Chondrocyte (in vitro differentiated cells): ENCODE measurements around the gene PTGIS. TPM values are rescaled to one million over a fixed set of nuclear protein-coding genes. Genes with fewer than 3 reads are reported as not detected.

Source experiments
- DNase-seq: peaks from one replicate; pipeline ENCODE4 v3.0.0; 2021; ENCODE audit warnings: mixed read lengths, low spot score
- H3K27ac Mint-ChIP-seq: one replicate; pipeline ENCODE4 v1.8.0; 2021; ENCODE audit warnings: mild to moderate bottlenecking, moderate library complexity, mixed read lengths; ENCODE audit not compliant: unreplicated experiment
- H3K27me3 Mint-ChIP-seq: 2 replicates; pipeline ENCODE4 v1.8.0; 2021; ENCODE audit warnings: low read depth, mixed read lengths
- H3K36me3 Mint-ChIP-seq: 2 replicates; pipeline ENCODE4 v1.8.0; 2021; ENCODE audit warnings: low read depth, mixed read lengths
- H3K4me1 Mint-ChIP-seq: 2 replicates; pipeline ENCODE4 v1.8.0; 2021; ENCODE audit warnings: low read depth, mild to moderate bottlenecking, mixed read lengths
- H3K4me3 Mint-ChIP-seq: one replicate; pipeline ENCODE4 v1.8.0; 2021; ENCODE audit warnings: mild to moderate bottlenecking, moderate library complexity, mixed read lengths; ENCODE audit not compliant: unreplicated experiment
- H3K9me3 Mint-ChIP-seq: 2 replicates; pipeline ENCODE4 v1.8.0; 2021; ENCODE audit warnings: low read depth, mixed read lengths
- CTCF ChIP-seq: fragments of 200-600 bp; sonication (generic); IDR thresholded peaks from 2 replicates; pipeline ENCODE4 v1.5.0; 2021; ENCODE audit warnings: antibody characterized with exemption, mild to moderate bottlenecking, moderate library complexity
- total RNA-seq: library from RNA; stranded (reverse); gene quantifications from 3 replicates; pipeline ENCODE4 v1.2.1, GENCODE V29; 2021

PTGIS gene
- total RNA-seq, 1 donor from 2014 or later: 91.5 TPM

DNA sequence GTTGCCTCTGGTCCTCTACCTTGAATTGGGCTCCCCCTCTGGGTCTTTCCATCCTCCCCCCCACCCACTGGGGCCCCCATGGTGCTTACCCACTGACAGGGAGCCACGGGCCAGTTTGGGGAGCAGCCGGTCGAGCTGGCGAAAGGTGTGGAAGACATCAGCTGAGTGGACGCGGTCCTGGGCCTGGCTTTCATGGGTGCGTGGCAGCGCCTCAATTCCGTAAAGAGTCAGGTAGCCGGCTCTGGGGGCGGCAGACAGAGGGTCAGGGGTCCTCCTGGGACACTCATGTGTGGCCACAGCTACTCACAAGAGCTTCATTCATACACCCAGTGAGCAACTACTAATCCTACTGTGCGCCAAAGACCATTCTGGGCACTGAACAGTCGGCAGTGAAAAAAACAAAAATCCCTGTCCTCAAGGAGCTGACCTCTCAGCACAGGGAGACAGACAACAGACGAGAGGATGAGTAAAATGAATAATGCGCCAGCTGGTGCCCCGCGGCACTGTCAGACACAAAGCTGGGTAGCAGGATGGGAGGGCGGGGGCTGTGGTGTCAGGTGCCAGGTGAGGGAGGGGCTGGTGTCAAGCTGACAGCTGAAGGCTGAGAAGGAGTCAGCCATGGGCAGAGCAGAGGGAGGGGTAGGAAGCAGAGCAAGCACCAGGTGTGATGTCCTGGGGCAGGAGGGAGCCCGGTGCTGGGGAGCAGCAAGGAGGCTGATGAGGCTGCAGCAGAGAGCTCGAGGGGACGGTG is 28.3 kb downstream of the PTGIS start:
- peaks cover 2% of the 10 kb centered on the region for H3K9me3 Mint-ChIP-seq
- no peaks in the 10 kb centered on the region for H3K27me3 Mint-ChIP-seq
- no peak overlapping the region for H3K4me3 Mint-ChIP-seq
- DNase-seq: no peak
- H3K4me1 Mint-ChIP-seq: peaks cover 3% of the 10 kb centered on the region
- H3K27ac Mint-ChIP-seq: no peak overlapping the region
- peaks cover 51% of the 10 kb centered on the region for H3K36me3 Mint-ChIP-seq
- no peak for TF ChIP-seq CTCF

- Mint-ChIP-seq H3K4me3 (no peak overlapping the region), H3K27me3 (no peaks in the 10 kb centered on the region), H3K27ac (no peak overlapping the region), H3K9me3 (peaks cover 2% of the 10 kb centered on the region), H3K36me3 (peaks cover 54% of the 10 kb centered on the region), H3K4me1 (peaks cover 6% of the 10 kb centered on the region)
- no peak for DNase-seq
- TF ChIP-seq CTCF: no peak
Measured at GRCh38 chr20:49538950-49539349, 29.0 kb downstream of the PTGIS start.

GRCh38 chr20:49534255-49534712 is 33.7 kb downstream of the PTGIS start:
- Mint-ChIP-seq H3K4me3 (no peak overlapping the region), H3K27ac (no peak overlapping the region), H3K36me3 (peaks cover 42% of the 10 kb centered on the region), H3K4me1 (peaks cover 12% of the 10 kb centered on the region), H3K27me3 (no peaks in the 10 kb centered on the region), H3K9me3 (peaks cover 2% of the 10 kb centered on the region)
- peak; percentile 96 for TF ChIP-seq CTCF
- no peak for DNase-seq

GRCh38 chr20:49532285-49532946 is 35.5 kb downstream of the PTGIS start:
- no peak overlapping the region for H3K4me3 Mint-ChIP-seq
- peaks cover 27% of the 10 kb centered on the region for H3K4me1 Mint-ChIP-seq
- H3K27me3 Mint-ChIP-seq: no peaks in the 10 kb centered on the region
- no peak overlapping the region for H3K27ac Mint-ChIP-seq
- H3K36me3 Mint-ChIP-seq: peaks cover 36% of the 10 kb centered on the region
- no peak for DNase-seq
- no peak for TF ChIP-seq CTCF
- no peaks in the 10 kb centered on the region for H3K9me3 Mint-ChIP-seq

GRCh38 chr20:49529470-49529869 is 38.5 kb downstream of the PTGIS start:
- TF ChIP-seq CTCF: no peak
- no peak for DNase-seq
- Mint-ChIP-seq H3K9me3 (no peaks in the 10 kb centered on the region), H3K27me3 (no peaks in the 10 kb centered on the region), H3K4me3 (no peak overlapping the region), H3K4me1 (peaks cover 36% of the 10 kb centered on the region), H3K27ac (no peak overlapping the region), H3K36me3 (peaks cover 34% of the 10 kb centered on the region)
